OCI-M2 (cell line): Measurements from ENCODE around the gene ANKRD7.
"Not testable (repeated sequence)": the region's sequence is repeated elsewhere in the genome, so short reads cannot be mapped to it uniquely, and the experiment has no call there.

Experiments used
- DNase-seq: peaks from one replicate; lab custom pipeline; 2025; ENCODE audit not compliant: unreplicated experiment; lab: John Stamatoyannopoulos, UW

ANKRD7 gene

GRCh38 chr7:118233799-118234198 lies 9.3 kb downstream of the ANKRD7 start:
- DNase-seq: no peak

GRCh38 chr7:118239014-118239413 lies 14.5 kb downstream of the ANKRD7 start:
- DNase-seq: no peak

GRCh38 chr7:118240320-118240719 lies 15.8 kb downstream of the ANKRD7 start:
- DNase-seq: not testable (repeated sequence)

- no peak for DNase-seq
These were observed 19.2 kb downstream of the ANKRD7 start for GRCh38 chr7:118243695-118244094.

- DNase-seq: no peak
These were observed 20.9 kb downstream of the ANKRD7 start for GRCh38 chr7:118245267-118246040.

- no peak for DNase-seq
These were observed 26.5 kb downstream of the ANKRD7 start for GRCh38 chr7:118250860-118251494.

GRCh38 chr7:118252087-118252486 lies 27.6 kb downstream of the ANKRD7 start:
- DNase-seq: no peak

- no peak for DNase-seq
These were observed 34.6 kb downstream of the ANKRD7 start for GRCh38 chr7:118259115-118259514.

GRCh38 chr7:118264836-118265235 lies 40.3 kb downstream of the ANKRD7 start:
- no peak for DNase-seq

GRCh38 chr7:118280319-118281012 lies 56.0 kb downstream of the ANKRD7 start:
- DNase-seq: no peak

GRCh38 chr7:118281196-118281595 lies 56.7 kb downstream of the ANKRD7 start:
- DNase-seq: no peak

- DNase-seq: no peak
These were observed 60.9 kb downstream of the ANKRD7 start for GRCh38 chr7:118285358-118285757.

- no peak for DNase-seq
These were observed 61.6 kb downstream of the ANKRD7 start for GRCh38 chr7:118286131-118286530.

GRCh38 chr7:118288098-118288497 lies 63.6 kb downstream of the ANKRD7 start:
- DNase-seq: peak; percentile 30

GRCh38 chr7:118289476-118289875 lies 65.0 kb downstream of the ANKRD7 start:
- DNase-seq: no peak
